Measurements from ENCODE around the gene ZBTB49.
"Not testable (repeated sequence)": the region's sequence is repeated elsewhere in the genome, so short reads cannot be mapped to it uniquely, and the experiment has no call there.

The ZBTB49 gene

GRCh38 chr4:4289941-4290850, at the start of gene ZBTB49, which contains the start of gene LYAR:
TSS of gene ZBTB49 (plus strand) at chr4:4290251. CDS start at chr4:4299946, 9,695 bp downstream.
TSS of gene LYAR (minus strand) at chr4:4290154. CDS start at chr4:4283742, 6,412 bp downstream.
- peak; percentile 95 for DNase-seq

GRCh38 chr4:4245172-4245571, 44.9 kb upstream of the ZBTB49 start:
- no peak for DNase-seq

GRCh38 chr4:4247696-4248028, 42.4 kb upstream of the ZBTB49 start:
- no peak for DNase-seq

GRCh38 chr4:4248029-4248884, 41.8 kb upstream of the ZBTB49 start, which contains the start of gene TMEM128:
TSS of gene TMEM128 (minus strand) at chr4:4248223. CDS start at chr4:4248202, 21 bp downstream.
- DNase-seq = peak; percentile 91

DNA sequence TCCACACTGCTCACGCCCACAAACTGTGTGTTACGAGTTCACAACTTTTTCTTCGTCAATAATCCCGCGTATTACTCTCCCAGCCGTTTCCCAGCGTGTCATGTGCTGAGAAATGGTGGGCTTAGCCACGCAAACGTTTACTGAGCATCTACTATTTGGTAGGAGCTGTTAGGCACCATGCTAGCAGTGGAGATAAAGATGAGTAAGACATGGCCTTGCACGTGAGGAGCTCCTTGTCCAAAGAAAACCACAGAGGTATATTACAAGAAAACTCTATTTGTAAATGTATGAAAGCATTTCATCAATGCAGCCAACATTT, 41.2 kb upstream of the ZBTB49 start:
- DNase-seq = no peak

GRCh38 chr4:4249342-4249741, 40.7 kb upstream of the ZBTB49 start:
- not testable (repeated sequence) for DNase-seq

- DNase-seq = no peak
Observed at GRCh38 chr4:4249866-4250265, 40.2 kb upstream of the ZBTB49 start.

- DNase-seq = no peak
Observed at GRCh38 chr4:4254199-4254598, 35.9 kb upstream of the ZBTB49 start.

- DNase-seq = no peak
Observed at GRCh38 chr4:4254666-4255065, 35.4 kb upstream of the ZBTB49 start.

GRCh38 chr4:4256799-4257198, 33.3 kb upstream of the ZBTB49 start:
- no peak for DNase-seq

GRCh38 chr4:4257705-4258104, 32.3 kb upstream of the ZBTB49 start:
- not testable (repeated sequence) for DNase-seq

GRCh38 chr4:4259484-4260100, 30.5 kb upstream of the ZBTB49 start:
- no peak for DNase-seq

DNA sequence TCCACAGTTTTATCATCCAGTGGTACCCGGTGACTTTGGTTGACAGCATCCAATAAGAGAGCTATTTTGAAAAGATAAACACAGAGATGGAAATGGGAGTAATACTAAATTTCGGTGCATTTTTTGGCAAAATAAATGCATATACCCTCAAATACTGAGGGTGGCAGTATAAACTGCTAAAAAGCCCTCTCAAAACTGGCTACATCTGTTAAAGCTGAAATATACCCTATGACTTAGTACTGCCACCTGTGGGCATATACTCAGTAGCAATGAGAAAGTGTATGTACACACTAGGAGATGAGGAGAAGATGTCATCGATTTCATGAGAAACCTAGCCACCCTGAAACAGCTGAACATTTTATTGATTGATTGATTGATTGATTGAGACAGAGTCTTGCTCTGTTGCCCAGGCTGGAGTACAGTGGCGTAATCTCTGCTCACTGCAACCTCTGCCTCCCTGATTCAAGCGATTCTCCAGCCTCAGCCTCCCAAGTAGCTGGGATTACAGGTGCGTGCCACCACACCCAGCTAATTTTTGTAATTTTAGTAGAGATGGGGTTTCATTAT, 29.8 kb upstream of the ZBTB49 start:
- DNase-seq = peak; percentile 84

GRCh38 chr4:4267981-4268380, 22.1 kb upstream of the ZBTB49 start:
- DNase-seq = no peak

DNA sequence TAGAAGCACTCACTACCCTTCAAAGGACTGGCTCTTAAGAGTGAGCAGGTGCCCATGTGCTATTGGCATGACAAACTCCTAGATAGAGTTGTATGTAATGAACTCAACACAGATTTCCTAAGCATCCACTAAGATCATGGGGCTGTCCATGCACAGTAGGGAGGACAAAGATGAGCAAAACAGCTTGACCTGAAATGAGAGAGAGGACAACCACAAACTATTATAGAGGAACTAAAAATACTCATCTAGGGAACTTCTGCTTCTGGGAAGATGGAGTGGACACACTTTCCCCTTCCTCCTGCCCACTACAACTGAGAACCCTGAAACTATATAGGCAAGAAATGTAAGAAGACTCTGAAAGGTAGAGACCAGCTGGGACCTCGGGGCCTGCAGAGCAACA, 21.3 kb upstream of the ZBTB49 start:
- no peak for DNase-seq

GRCh38 chr4:4269331-4269731, 20.7 kb upstream of the ZBTB49 start:
- peak; percentile 81 for DNase-seq

GRCh38 chr4:4269856-4270255, 20.2 kb upstream of the ZBTB49 start:
- DNase-seq = peak; percentile 90

DNA sequence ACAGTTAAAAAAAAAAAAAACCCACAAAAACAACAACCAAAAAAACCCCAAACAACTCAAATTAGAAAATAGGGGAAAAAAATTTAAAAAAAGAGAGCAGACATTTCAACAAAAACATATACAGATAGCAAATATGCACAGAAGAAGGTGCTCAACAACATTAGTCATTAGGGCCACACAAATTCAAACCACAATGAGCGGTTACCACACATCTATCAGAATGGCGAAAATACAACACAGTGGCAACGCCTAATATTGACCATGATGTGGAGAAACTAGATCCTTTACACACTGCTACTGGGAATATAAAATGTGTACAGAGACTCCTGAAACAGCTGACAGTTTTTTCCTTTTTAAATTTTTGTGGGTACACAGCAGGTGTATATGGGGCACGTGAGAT, 19.5 kb upstream of the ZBTB49 start:
- peak; percentile 76 for DNase-seq

GRCh38 chr4:4271912-4272311, 18.1 kb upstream of the ZBTB49 start:
- DNase-seq = no peak

- DNase-seq = no peak
Observed at GRCh38 chr4:4274226-4274625, 15.8 kb upstream of the ZBTB49 start.

- no peak for DNase-seq
Observed at GRCh38 chr4:4277531-4277930, 12.5 kb upstream of the ZBTB49 start.

DNA sequence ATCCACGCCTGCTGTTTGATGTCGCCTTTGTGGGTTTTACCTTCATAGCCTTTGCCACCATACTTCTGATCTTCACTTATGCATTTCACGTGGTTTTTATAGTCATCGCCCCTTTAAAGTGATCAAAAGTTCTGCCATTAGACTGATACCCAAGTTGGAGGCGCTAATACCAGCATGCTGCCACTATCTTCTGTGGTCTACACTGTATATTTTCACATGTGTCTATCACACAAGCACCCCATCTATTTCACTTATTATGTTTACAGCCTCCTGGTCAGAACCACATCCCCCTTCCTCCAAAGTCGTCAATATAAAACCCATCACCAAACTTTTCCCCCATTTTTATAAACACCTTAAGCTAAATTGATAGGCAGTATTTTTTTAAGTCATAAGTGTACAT, 8.3 kb upstream of the ZBTB49 start:
- no peak for DNase-seq
